Kasumi-1 (cell line): ENCODE measurements around the gene MAN2C1.
"Not testable (repeated sequence)": the region's sequence is repeated elsewhere in the genome, so short reads cannot be mapped to it uniquely, and the experiment has no call there.

Experiments used
- DNase-seq, 2 experiments: peaks; one replicate each; lab custom pipeline; 2025; lab: John Stamatoyannopoulos, UW

Gene MAN2C1

GRCh38 chr15:75346796-75347221 lies 21.6 kb downstream of the MAN2C1 start, which contains the start of gene NEIL1:
Gene NEIL1 (plus strand): TSS chr15:75347039. CDS start chr15:75348906, 1,867 bp downstream.
- no peak for DNase-seq

GRCh38 chr15:75343953-75344352 lies 24.5 kb downstream of the MAN2C1 start:
- peak; percentile 7 to 33 for DNase-seq

- no peak for DNase-seq
Measured at GRCh38 chr15:75342221-75342620, 26.2 kb downstream of the MAN2C1 start.

GRCh38 chr15:75339531-75340240 lies 28.7 kb downstream of the MAN2C1 start:
- no peak for DNase-seq

- no peak for DNase-seq
Measured at GRCh38 chr15:75338661-75339240, 29.7 kb downstream of the MAN2C1 start.

GRCh38 chr15:75335705-75336355 lies 32.6 kb downstream of the MAN2C1 start, which contains the start of gene COMMD4:
Gene COMMD4 (plus strand): TSS chr15:75336063. CDS start chr15:75336090, 27 bp downstream.
- peak; percentile 79 to 84 for DNase-seq

- DNase-seq: no peak
Measured at GRCh38 chr15:75335313-75335704, 33.1 kb downstream of the MAN2C1 start.

- DNase-seq: not testable (repeated sequence)
Measured at GRCh38 chr15:75333654-75334419, 34.6 kb downstream of the MAN2C1 start.

- DNase-seq: not testable (repeated sequence)
Measured at GRCh38 chr15:75332093-75332492, 36.3 kb downstream of the MAN2C1 start.

GRCh38 chr15:75329571-75329970 lies 38.8 kb downstream of the MAN2C1 start:
- DNase-seq: no peak

GRCh38 chr15:75328493-75329314 lies 39.7 kb downstream of the MAN2C1 start:
- no peak for DNase-seq

GRCh38 chr15:75327491-75327890 lies 40.9 kb downstream of the MAN2C1 start:
- DNase-seq: no peak

- no peak for DNase-seq
Measured at GRCh38 chr15:75327005-75327404, 41.4 kb downstream of the MAN2C1 start.

GRCh38 chr15:75325922-75326321 lies 42.5 kb downstream of the MAN2C1 start:
- DNase-seq: no peak

- no peak for DNase-seq
Measured at GRCh38 chr15:75321711-75322110, 46.7 kb downstream of the MAN2C1 start.

- DNase-seq: not testable (repeated sequence)
Measured at GRCh38 chr15:75319231-75319897, 49.0 kb downstream of the MAN2C1 start.

- no peak for DNase-seq
Measured at GRCh38 chr15:75314552-75315290, 53.7 kb downstream of the MAN2C1 start.

GRCh38 chr15:75313116-75313845 lies 55.1 kb downstream of the MAN2C1 start:
- DNase-seq: no peak

- DNase-seq: not testable (repeated sequence)
Measured at GRCh38 chr15:75312548-75312947, 55.9 kb downstream of the MAN2C1 start.
